Thyroid gland (tissue), 4 donors: Measurements from ENCODE around the gene FCHO1.

ENCODE experiments used
- CTCF ChIP-seq, 6 experiments: fragments of 200-600 bp in 3 of 6; fragments of 450-650 bp in 3 of 6; sonication (generic) in 3 of 6; IDR thresholded peaks; one replicate each; pipeline ENCODE4 v1.5.1; 2016 to 2019; ENCODE audit warnings: antibody characterized with exemption in 6 of 6, mild to moderate bottlenecking in 2 of 6, inconsistent platforms in 1 of 6, moderate library complexity in 1 of 6
- POLR2A ChIP-seq, 2 donors: fragments of 450-650 bp; IDR thresholded peaks; one replicate each; pipeline ENCODE4 v1.6.1; 2017; ENCODE audit warnings: antibody characterized with exemption in 2 of 2, mild to moderate bottlenecking in 2 of 2, moderate library complexity in 1 of 2

- TF ChIP-seq CTCF (IDR thresholded peaks at IDR 0.05) (no peak), POLR2A (IDR thresholded peaks at IDR 0.05) (no peak)
Observed at GRCh38 chr19:17817668-17818363, 66.5 kb downstream of the FCHO1 start.
